ENCODE measurements around the gene OR4D11. TPM values are rescaled to one million over a fixed set of nuclear protein-coding genes. Genes with fewer than 3 reads are reported as not detected.
A peak's percentile ranks its signal among the peaks of the same experiment; 100 is the strongest.

OR4D11 gene
- total and polyA plus RNA-seq, 2 donors (not counting 3 experiments of a cell fraction or from before 2014, with no cell fraction given): not detected

GRCh38 chr11:59551659-59552521 is 48.5 kb downstream of the OR4D11 start:
- H3K27ac ChIP-seq (ENCODE audit: insufficient read depth, low read depth, low read length): peak overlapping the region; percentile 88
- intact Hi-C loops (cut with micrococcal nuclease): loop anchor here (1.0 to 10.0 kb wide), 8 partner anchors 8 to 973 kb away; partner anchors contain the start of genes OSBP, PATL1, STX3 and ZFP91
- FAIRE-seq: peak; percentile 49

More at GRCh38 chr11:59551659-59552521, 48.5 kb downstream of the OR4D11 start:
- peak overlapping the region; percentile 76 for H3K4me2 ChIP-seq (ENCODE audit: insufficient read depth, low read length)
- no peaks in the 10 kb centered on the region for H3K36me3 ChIP-seq (ENCODE audit: control insufficient read depth in 2 of 2, extremely low read depth in 1 of 2, insufficient read depth in 2 of 2, low read length in 2 of 2)
- POLR2A ChIA-PET: interaction anchor here (0.6 kb wide), 1 partner anchor 117 kb away, joined by 3 read pairs; the partner anchor contains the start of gene PATL1
- TF ChIP-seq CTCF (IDR thresholded peaks at IDR 0.05; ENCODE audit: extremely low read depth in 1 of 2, insufficient read depth in 1 of 2, low read depth in 1 of 2, low read length in 2 of 2) (no peak), POLR2AphosphoS5 (IDR thresholded peaks at IDR 0.05; ENCODE audit: insufficient read depth, low read depth, low read length) (no peak), EZH2 (IDR thresholded peaks at IDR 0.05; ENCODE audit: borderline replicate concordance, low read depth, low read length, severe bottlenecking) (no peak), MYC (IDR thresholded peaks at IDR 0.05; ENCODE audit: low read depth, low read length) (no peak), POLR2A (IDR thresholded peaks at IDR 0.05; ENCODE audit: low read depth, low read length) (no peak)
- CTCF ChIA-PET: interaction anchor here (1.7 to 3.8 kb wide), 2 partner anchors 14 to 15 kb away, joined by 4 to 22 read pairs; no protein-coding TSS in a partner anchor
- H3K9me3 ChIP-seq (replicated peaks; ENCODE audit: control insufficient read depth, insufficient read depth, low read length): no peaks in the 10 kb centered on the region
- no peaks in the 10 kb centered on the region for H3K79me2 ChIP-seq (ENCODE audit: control insufficient read depth, insufficient read depth, low read length)
- peak; percentile 78 for DNase-seq (ENCODE audit: low read depth, low spot score)
- H3K9me1 ChIP-seq (replicated peaks; ENCODE audit: control insufficient read depth, extremely low read depth, insufficient read depth, low read length): no peaks in the 10 kb centered on the region
- peak overlapping the region; percentile 50 to 88 (median 59) for H3K4me3 ChIP-seq (replicated peaks in 1 of 3; ENCODE audit: insufficient read depth in 1 of 3, low read depth in 1 of 3, low read length in 3 of 3)
- peaks cover 24% of the 10 kb centered on the region for H3K4me1 ChIP-seq (ENCODE audit: control insufficient read depth, extremely low read depth, insufficient read depth, low read length)
- no peaks in the 10 kb centered on the region for H4K20me1 ChIP-seq (replicated peaks; ENCODE audit: control insufficient read depth, extremely low read depth, insufficient read depth, low read length)
- dilution Hi-C loops (cut with MboI; ENCODE audit: extremely low pct_ligation_motif_present, low sequenced_read_pairs): no loop called here
- peak overlapping the region; percentile 83 for H2AFZ ChIP-seq (ENCODE audit: low read depth, low read length)
- BruUV-seq (replicated peaks): no TSS peak
- no peaks in the 10 kb centered on the region for H3K27me3 ChIP-seq (ENCODE audit: control insufficient read depth in 2 of 2, insufficient read depth in 2 of 2, low read length in 2 of 2)
- peak overlapping the region; percentile 83 for H3K9ac ChIP-seq (replicated peaks; ENCODE audit: extremely low read depth, insufficient read depth, low read length)
